Hepatocyte (in vitro differentiated cells): ENCODE measurements around the gene OSBPL6. TPM values are rescaled to one million over a fixed set of nuclear protein-coding genes. Genes with fewer than 3 reads are reported as not detected.
"Not testable (repeated sequence)": the region's sequence is repeated elsewhere in the genome, so short reads cannot be mapped to it uniquely, and the experiment has no call there.

ENCODE experiments used
- DNase-seq: peaks from one replicate; pipeline ENCODE4 v3.0.0-alpha.2; 2016; ENCODE audit warnings: low spot score
- H2AFZ ChIP-seq: fragments of 200-600 bp; sonication (generic); 2 replicates; pipeline ENCODE4 v1.6.0; 2016; ENCODE audit warnings: antibody characterized with exemption, mild to moderate bottlenecking
- H3K27ac ChIP-seq: fragments of 200-600 bp; sonication (generic); 2 replicates; pipeline ENCODE4 v1.5.1; 2016; ENCODE audit warnings: mild to moderate bottlenecking
- H3K27me3 ChIP-seq: fragments of 200-600 bp; sonication (generic); 2 replicates; pipeline ENCODE4 v1.6.1; 2016
- H3K36me3 ChIP-seq: fragments of 200-600 bp; sonication (generic); replicated peaks from 2 replicates; pipeline ENCODE4 v1.5.1; 2016; ENCODE audit warnings: low read depth; ENCODE audit not compliant: insufficient read depth
- H3K4me1 ChIP-seq: fragments of 200-600 bp; sonication (generic); 2 replicates; pipeline ENCODE4 v1.5.1; 2016; ENCODE audit warnings: mild to moderate bottlenecking, moderate library complexity; ENCODE audit not compliant: insufficient read depth
- H3K4me2 ChIP-seq: fragments of 200-600 bp; sonication (generic); 2 replicates; pipeline ENCODE4 v1.6.0; 2016
- H3K4me3 ChIP-seq: fragments of 200-600 bp; sonication (generic); 2 replicates; pipeline ENCODE4 v1.5.1; 2016; ENCODE audit warnings: mild to moderate bottlenecking
- H3K79me2 ChIP-seq: fragments of 200-600 bp; sonication (generic); 2 replicates; pipeline ENCODE4 v1.6.0; 2017; ENCODE audit warnings: mild to moderate bottlenecking
- H3K9me2 ChIP-seq: fragments of 200-600 bp; sonication (generic); replicated peaks from 2 replicates; pipeline ENCODE4 v1.6.0; 2017; ENCODE audit warnings: mild to moderate bottlenecking; ENCODE audit not compliant: insufficient read depth
- H3K9me3 ChIP-seq: fragments of 200-600 bp; sonication (generic); 2 replicates; pipeline ENCODE4 v1.5.1; 2016; ENCODE audit warnings: low read depth, mild to moderate bottlenecking
- H4K20me1 ChIP-seq: fragments of 200-600 bp; sonication (generic); 2 replicates; pipeline ENCODE4 v1.6.0; 2016; ENCODE audit warnings: mild to moderate bottlenecking; ENCODE audit not compliant: insufficient read depth, poor library complexity, severe bottlenecking
- CTCF ChIP-seq: fragments of 200-600 bp; sonication (generic); IDR thresholded peaks from 2 replicates; pipeline ENCODE4 v1.5.1; 2016; ENCODE audit warnings: antibody characterized with exemption, mild to moderate bottlenecking; ENCODE audit not compliant: poor library complexity
- EZH2 ChIP-seq: fragments of 200-600 bp; sonication (generic); IDR thresholded peaks from 2 replicates; pipeline ENCODE4 v1.6.1; 2016; ENCODE audit warnings: antibody characterized with exemption, mild to moderate bottlenecking, borderline replicate concordance
- EZH2phosphoT487 ChIP-seq: fragments of 200-600 bp; sonication (generic); IDR thresholded peaks from one replicate; pipeline ENCODE4 v1.6.1; 2018; ENCODE audit warnings: antibody characterized with exemption, mild to moderate bottlenecking, low read depth, moderate library complexity; ENCODE audit not compliant: unreplicated experiment, severe bottlenecking
- WGBS: methylation state at CpG from one replicate; pipeline ENCODE4 v1.1.6; 2016; ENCODE audit warnings: low lambda C conversion rate; ENCODE audit errors: missing lambda C conversion rate; 5-methylcytosine and 5-hydroxymethylcytosine counted together
- polyA plus RNA-seq: library from polyadenylated mRNA; unstranded; fragments of >200 nt; fragmentation: Nextera tagmentation; extraction: Ambion mirVana; gene quantifications from 2 replicates; pipeline ENCODE4 v1.2.1, GENCODE V29; 2016
- total RNA-seq: library from RNA; depleted of rRNA; stranded (reverse); fragments of >200 nt; gene quantifications from 2 replicates; pipeline ENCODE4 v1.2.3, GENCODE V29; 2014

Gene OSBPL6
- total and polyA plus RNA-seq, 2 experiments from 2014 or later = 2.5 to 3.0 TPM

- Histone ChIP-seq H2AFZ (no peak overlapping the region), H3K9me2 (no peaks in the 10 kb centered on the region), H3K4me1 (no peaks in the 10 kb centered on the region), H3K4me3 (no peak overlapping the region), H3K79me2 (no peaks in the 10 kb centered on the region), H3K27me3 (no peaks in the 10 kb centered on the region), H3K36me3 (no peaks in the 10 kb centered on the region), H3K9me3 (no peaks in the 10 kb centered on the region), H3K27ac (no peak overlapping the region), H4K20me1 (no peaks in the 10 kb centered on the region), H3K4me2 (no peak overlapping the region)
- TF ChIP-seq EZH2 (no peak), CTCF (no peak), EZH2phosphoT487 (no peak)
- DNase-seq = no peak
- WGBS = 23% methylated on average over 3 of the region's 3 CpGs
Observed at GRCh38 chr2:178322068-178322467, 127.8 kb downstream of the OSBPL6 start.

- not testable (repeated sequence) for H4K20me1 ChIP-seq, H3K4me1 ChIP-seq, DNase-seq, H3K4me3 ChIP-seq, H3K79me2 ChIP-seq, H2AFZ ChIP-seq, H3K27ac ChIP-seq, H3K4me2 ChIP-seq, H3K9me3 ChIP-seq, H3K27me3 ChIP-seq, H3K9me2 ChIP-seq, H3K36me3 ChIP-seq
- WGBS = 87% methylated on average over 6 of the region's 6 CpGs
Observed at GRCh38 chr2:178323331-178323730, 129.0 kb downstream of the OSBPL6 start.

GRCh38 chr2:178324077-178324476, 129.8 kb downstream of the OSBPL6 start:
- H3K9me3 ChIP-seq = no peaks in the 10 kb centered on the region
- H3K36me3 ChIP-seq = no peaks in the 10 kb centered on the region
- H3K27ac ChIP-seq = no peak overlapping the region
- WGBS = 79% methylated on average over 5 of the region's 5 CpGs
- peaks cover 7% of the 10 kb centered on the region for H3K4me1 ChIP-seq
- H3K4me2 ChIP-seq = no peak overlapping the region
- no peak for TF ChIP-seq EZH2
- no peaks in the 10 kb centered on the region for H4K20me1 ChIP-seq
- no peaks in the 10 kb centered on the region for H3K27me3 ChIP-seq
- H3K79me2 ChIP-seq = no peaks in the 10 kb centered on the region
- no peaks in the 10 kb centered on the region for H3K9me2 ChIP-seq
- H3K4me3 ChIP-seq = no peak overlapping the region
- H2AFZ ChIP-seq = no peak overlapping the region
- DNase-seq = no peak

- Histone ChIP-seq H3K9me3 (no peaks in the 10 kb centered on the region), H3K4me2 (no peak overlapping the region), H3K36me3 (no peaks in the 10 kb centered on the region), H3K9me2 (no peaks in the 10 kb centered on the region), H4K20me1 (no peaks in the 10 kb centered on the region), H3K79me2 (no peaks in the 10 kb centered on the region), H3K27ac (no peak overlapping the region), H3K4me3 (no peak overlapping the region), H3K4me1 (peaks cover 7% of the 10 kb centered on the region), H2AFZ (no peak overlapping the region), H3K27me3 (no peaks in the 10 kb centered on the region)
- TF ChIP-seq CTCF (no peak), EZH2phosphoT487 (no peak), EZH2 (no peak)
- DNase-seq = no peak
- WGBS = 87% methylated on average over 2 of the region's 2 CpGs
Observed at GRCh38 chr2:178325268-178325667, 131.0 kb downstream of the OSBPL6 start.
